Stimulated activated CD4-positive, alpha-beta T cell treated with anti-CD3 and anti-CD28 coated beads, Interleukin-4, amount 100 ng/mL, for 24 hours (primary cell): ENCODE results near the gene OR5AP2.
"Not testable (repeated sequence)": the region's sequence is repeated elsewhere in the genome, so short reads cannot be mapped to it uniquely, and the experiment has no call there.

Experiments used
- DNase-seq: peaks from one replicate; pipeline ENCODE4 v3.0.0-alpha.2; 2020

The OR5AP2 gene

DNA sequence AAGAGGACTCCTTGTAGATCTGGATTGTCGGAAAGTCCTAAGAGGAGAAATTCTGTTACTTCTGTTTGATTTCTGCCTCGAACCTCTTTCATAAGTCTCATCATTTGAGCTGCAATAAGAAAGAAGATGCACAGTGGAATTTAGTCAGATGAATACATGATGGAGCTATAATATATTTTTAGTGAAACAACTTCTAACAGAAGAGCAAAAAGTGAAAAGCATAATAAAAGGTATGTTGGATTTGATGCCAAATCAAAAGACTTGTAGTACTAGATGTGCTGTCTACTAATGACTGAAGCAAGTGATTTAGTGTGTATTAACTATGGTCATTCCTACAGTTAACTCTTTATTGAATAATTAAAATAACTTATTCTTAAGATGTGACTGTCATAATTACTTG is at the start of gene OR5AP2:
OR5AP2 (minus strand) TSS at position 101 of the 400 bp plus-strand sequence; CDS start at position 101, 0 bp downstream.
- DNase-seq: no peak

DNA sequence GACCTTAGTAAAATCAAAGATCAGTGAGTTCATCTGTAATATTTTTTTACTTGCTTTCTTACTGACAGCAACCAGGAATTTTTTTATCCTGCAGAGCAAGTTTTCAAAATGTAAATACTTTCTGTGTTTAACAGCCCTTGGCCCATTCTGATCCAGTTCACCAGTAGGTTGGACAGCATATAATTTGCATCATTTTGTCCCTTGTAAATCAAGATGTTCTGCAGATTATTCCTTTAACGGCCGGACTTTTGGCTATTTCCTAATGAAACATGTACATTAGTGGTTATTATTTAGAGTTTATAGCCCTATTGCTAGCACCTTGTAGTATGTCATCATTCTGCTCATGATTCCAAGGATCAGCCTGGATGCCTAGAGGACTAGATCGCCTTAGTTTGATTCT is 48.9 kb upstream of the OR5AP2 start:
- DNase-seq: not testable (repeated sequence)

DNA sequence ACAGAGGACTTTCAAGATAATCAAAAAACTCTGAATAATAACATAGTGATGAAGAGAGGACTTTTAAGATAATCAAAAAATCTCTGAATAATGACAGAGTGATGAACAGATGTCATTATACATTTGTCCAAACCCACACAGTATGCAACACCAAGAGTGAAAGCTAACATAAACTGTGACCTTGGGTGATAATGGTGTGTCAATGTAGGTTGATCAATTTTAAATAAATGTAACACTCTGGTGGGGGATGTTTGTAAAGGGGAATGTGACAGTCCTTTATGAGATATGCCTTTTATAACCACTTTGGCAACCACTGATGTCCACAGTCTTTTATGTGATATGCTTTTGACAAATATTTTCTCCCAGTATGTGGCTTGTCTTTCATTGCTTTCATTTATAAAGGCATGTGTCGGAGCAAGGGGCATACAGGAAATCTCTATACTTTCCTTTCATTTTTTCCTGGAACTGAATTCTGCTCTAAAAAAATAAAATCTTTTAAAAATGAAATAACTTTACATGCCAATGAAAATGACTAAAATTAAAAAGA is 46.4 kb upstream of the OR5AP2 start:
- no peak for DNase-seq

DNA sequence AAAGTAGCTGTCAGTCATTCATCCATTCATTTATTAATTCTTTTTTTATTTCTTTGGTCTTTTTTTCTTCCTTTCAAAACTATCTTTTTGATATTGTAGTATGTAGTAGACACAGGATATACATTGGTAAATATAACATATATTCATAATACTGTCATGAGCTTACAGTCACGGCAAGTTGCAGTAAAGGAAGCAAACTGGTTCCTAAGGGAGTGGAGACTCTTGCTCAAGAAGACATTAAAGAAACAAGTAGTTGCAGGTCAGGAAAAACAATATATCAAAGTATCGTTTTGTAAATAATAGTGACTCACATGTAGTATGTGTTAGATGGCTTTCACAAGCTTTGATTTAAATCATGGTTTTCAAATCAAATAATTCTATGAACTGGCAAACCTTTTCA is 28.7 kb upstream of the OR5AP2 start:
- DNase-seq: no peak

DNA sequence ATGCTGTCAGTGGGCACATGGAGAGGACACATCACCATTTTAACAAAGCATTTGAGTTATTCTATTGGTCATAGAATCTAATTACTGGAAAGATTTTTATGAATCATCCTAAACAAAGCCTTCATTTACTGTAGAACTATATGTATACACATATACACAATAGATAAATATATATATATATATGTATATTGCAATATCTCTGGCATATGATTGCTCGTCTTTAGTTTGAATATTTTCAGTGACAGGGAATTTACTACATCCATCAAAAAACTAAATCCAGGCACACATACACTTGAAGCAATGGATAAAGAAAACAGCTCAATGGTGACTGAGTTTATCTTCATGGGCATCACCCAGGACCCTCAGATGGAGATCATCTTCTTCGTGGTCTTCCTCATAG is 21.1 kb upstream of the OR5AP2 start, which contains the start of gene OR5AR1:
OR5AR1 (plus strand) TSS at position 301 of the 400 bp plus-strand sequence; CDS start at position 301, 0 bp downstream.
- no peak for DNase-seq

DNA sequence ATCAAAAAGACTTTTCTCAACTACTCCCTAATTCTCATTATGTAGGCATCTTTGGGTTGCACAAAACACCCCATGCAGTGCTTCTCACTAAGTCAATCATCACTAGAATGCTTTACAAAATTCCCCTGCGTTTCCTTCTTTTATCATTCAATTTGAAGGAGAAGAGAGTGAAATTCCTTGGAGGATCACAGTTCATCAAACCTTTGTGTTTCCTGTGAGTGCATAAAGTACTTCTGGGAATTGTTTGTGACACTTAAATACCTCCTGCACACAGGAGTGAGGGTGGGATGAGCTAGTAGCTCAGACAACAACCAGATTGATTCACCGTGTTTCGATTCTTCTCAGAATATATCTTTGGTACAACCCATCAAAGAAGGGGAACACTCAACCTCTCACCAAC is 17.5 kb upstream of the OR5AP2 start:
- no peak for DNase-seq

DNA sequence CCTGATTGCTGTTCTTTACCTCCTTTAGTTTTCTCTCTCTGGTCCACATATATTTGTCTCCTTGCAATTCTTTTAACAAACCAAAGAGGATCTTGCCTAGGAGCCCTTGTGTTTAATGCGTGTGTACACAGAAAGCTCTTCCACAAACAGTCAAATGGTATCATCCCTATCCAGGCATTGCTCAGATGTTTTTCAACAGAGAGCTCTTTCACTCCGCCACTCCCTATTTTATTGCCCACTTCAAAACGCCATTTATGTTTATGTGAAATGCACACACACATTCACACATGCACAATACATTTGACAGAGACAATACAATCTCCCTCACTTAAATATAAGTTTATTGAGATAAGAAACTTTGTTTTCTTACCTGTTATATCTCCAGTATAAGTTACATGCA is 4.7 kb downstream of the OR5AP2 start:
- DNase-seq: no peak

DNA sequence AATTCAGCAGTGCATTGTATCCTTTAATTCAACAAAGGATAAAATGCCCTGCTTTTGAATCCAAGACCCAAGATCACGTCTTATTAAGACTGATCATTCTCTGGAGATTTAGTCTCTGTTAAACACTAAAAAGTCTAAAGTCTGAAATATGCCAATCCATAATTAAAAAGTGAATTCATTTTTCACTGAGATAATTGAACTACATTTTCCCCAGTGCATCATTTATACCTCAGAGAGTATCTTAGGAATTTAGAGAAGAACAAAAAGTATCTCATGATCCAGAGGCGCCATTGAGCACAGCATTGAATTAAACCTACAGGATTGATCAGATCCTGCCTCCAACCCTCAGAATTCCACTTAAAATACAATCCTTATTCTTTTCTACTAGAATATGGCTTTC is 5.4 kb downstream of the OR5AP2 start:
- DNase-seq: no peak

DNA sequence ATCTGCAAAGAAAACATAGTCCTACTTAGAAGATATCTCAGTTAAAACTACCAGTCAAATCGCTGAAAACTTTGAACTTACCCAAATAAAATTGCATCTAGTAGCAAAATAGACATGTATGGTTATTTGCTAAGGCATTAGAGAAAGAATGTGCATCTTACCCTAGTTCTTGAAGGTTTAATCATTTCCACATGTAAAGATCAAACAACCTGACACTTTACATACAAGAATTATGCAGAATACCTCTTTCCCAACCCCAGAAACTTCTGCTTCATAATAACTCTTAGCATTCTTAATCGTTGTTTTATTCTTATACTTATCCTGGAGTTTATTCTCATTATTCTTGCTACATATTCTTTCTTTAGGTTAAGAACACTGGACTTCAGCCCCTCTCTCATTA is 9.9 kb downstream of the OR5AP2 start:
- no peak for DNase-seq

DNA sequence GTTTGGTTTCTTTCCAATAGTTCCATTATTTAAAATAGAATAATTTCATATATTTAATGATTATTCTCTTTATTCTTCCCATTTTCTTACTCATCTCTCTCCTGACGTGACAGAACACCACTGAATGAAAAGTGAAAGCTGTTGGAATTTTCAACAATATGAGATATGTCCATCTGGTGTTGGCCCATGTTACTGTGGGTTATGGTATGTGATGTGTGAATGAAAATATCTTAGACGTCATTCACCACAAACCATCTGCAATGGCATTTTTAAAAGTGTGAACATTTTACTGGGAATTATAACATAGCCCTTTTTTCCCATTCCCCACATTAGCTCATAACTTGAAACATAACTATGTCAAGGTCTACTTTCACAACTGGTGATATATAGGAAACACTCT is 16.3 kb downstream of the OR5AP2 start:
- no peak for DNase-seq

DNA sequence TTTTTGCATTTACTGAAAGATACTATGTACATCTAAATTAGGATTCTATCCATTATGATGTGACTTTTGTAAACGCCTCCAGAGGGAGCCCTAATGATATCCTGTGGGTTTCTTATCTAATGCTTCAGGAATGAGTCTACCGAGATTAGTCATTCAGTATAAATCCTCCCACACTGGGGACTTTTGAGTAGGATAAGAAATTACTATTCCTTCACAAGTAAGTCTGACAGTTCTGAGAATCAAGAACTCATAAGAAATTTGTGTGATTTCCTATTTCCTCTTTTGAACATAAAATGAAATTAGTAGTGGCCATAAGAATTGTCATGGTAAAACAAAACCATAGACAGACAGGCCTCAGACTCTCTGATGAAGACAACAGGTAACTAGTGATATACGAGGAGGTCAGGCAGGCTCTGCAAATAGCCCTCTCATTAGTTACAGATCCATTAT is 17.6 kb downstream of the OR5AP2 start:
- no peak for DNase-seq

DNA sequence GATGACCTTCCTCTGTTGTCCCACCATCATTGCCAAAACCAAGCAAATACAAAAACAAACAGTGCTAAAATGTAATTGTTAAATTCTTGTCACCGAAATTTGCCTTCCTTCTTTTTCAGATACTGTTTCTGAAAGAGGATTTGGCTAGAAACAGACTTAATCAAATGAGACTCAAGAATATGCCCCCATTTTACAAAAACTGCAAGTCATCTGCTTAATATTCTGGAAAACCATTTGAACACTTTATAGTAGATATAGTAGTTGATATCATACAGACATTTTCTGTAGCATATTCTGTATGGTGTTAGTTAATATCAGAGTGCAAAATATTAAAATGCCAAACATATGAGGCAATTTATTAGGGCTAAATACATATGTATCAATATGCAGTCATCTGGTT is 31.1 kb downstream of the OR5AP2 start:
- DNase-seq: no peak

DNA sequence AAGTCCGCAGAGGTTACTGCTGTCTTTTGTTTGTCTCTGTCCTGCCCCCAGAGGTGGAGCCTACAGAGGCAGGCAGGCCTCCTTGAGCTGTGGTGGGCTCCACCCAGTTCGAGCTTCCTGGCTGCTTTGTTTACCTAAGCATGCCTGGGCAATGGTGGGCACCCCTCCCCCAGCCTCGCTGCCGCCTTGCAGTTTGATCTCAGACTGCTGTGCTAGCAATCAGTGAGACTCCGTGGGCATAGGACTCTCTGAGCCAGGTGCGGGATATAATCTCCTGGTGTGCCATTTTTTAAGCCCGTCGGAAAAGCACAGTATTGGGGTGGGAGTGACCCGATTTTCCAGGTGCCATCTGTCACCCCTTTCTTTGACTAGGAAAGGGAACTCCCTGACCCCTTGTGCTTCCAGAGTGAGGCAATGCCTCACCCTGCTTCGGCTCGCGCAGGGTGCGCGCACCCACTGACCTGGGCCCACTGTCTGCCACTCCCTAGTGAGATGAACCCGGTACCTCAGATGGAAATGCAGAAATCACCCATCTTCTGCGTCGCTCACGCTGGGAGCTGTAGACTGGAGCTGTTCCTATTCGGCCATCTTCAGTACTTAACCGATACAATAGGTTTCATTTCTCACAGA is 50.0 kb downstream of the OR5AP2 start:
- DNase-seq: not testable (repeated sequence)
